Thoracic aorta (tissue), 2 donors: ENCODE results near the gene MYO3B. TPM values are rescaled to one million over a fixed set of nuclear protein-coding genes. Genes with fewer than 3 reads are reported as not detected.

Experiments used
- ATAC-seq: fragments of 150-250 bp; one replicate; pipeline ENCODE4 v1.8.0; 2017; ENCODE audit warnings: low read depth; ENCODE audit not compliant: insufficient number of reproducible peaks, low FRiP score
- DNase-seq: peaks from one replicate; pipeline ENCODE4 v3.0.0-alpha.2; 2020; ENCODE audit warnings: low spot score
- H3K27ac ChIP-seq, 2 donors: fragments of 200-600 bp; sonication (generic); 1 replicate in 1 of 2; 2 replicates in 1 of 2; pipeline ENCODE4 v1.5.1; 2016; ENCODE audit warnings: mild to moderate bottlenecking in 2 of 2, moderate library complexity in 2 of 2
- H3K27me3 ChIP-seq: fragments of 200-600 bp; sonication (generic); replicated peaks from 2 replicates; pipeline ENCODE4 v1.6.0; 2016; ENCODE audit warnings: mild to moderate bottlenecking; ENCODE audit not compliant: insufficient read depth
- H3K36me3 ChIP-seq: fragments of 200-600 bp; sonication (generic); one replicate; pipeline ENCODE4 v1.5.1; 2016
- H3K4me1 ChIP-seq, 2 donors: fragments of 200-600 bp; sonication (generic); 1 replicate in 1 of 2; 2 replicates in 1 of 2; pipeline versions ENCODE4 v1.5.1 to v1.6.0; 2016; ENCODE audit warnings: low read depth in 2 of 2, mild to moderate bottlenecking in 1 of 2; ENCODE audit not compliant: control insufficient read depth in 1 of 2
- H3K4me3 ChIP-seq: fragments of 200-600 bp; sonication (generic); 2 replicates; pipeline ENCODE4 v1.5.1; 2016; ENCODE audit warnings: mild to moderate bottlenecking
- H3K9me3 ChIP-seq: fragments of 200-600 bp; sonication (generic); 2 replicates; pipeline ENCODE4 v1.5.1; 2016
- CTCF ChIP-seq: fragments of 200-600 bp; sonication (generic); IDR thresholded peaks from one replicate; pipeline ENCODE4 v1.5.1; 2019; ENCODE audit warnings: antibody characterized with exemption
- total RNA-seq, 2 donors: library from RNA; depleted of rRNA; stranded (reverse); fragments of >200 nt; gene quantifications; one replicate each; pipeline versions ENCODE4 v1.1.0 to v1.2.3, GENCODE V29; 2016

MYO3B gene
- total RNA-seq, 2 donors from 2014 or later, result not detected

- no peaks in the 10 kb centered on the region for H3K27me3 ChIP-seq
- H3K4me1 ChIP-seq, result peaks cover 0 to 9% of the 10 kb centered on the region in 2 donors
- no peaks in the 10 kb centered on the region for H3K36me3 ChIP-seq
- DNase-seq (no peak), ATAC-seq (no peak)
- no peak overlapping the region for H3K4me3 ChIP-seq
- H3K9me3 ChIP-seq, result no peaks in the 10 kb centered on the region
- H3K27ac ChIP-seq, result no peak overlapping the region
- no peak for TF ChIP-seq CTCF
Measured at GRCh38 chr2:170512266-170512665, 334.3 kb downstream of the MYO3B start.

- ATAC-seq, result no peak
- no peak for TF ChIP-seq CTCF
Measured at GRCh38 chr2:170514140-170514539, 336.2 kb downstream of the MYO3B start.

GRCh38 chr2:170517538-170517937, 339.6 kb downstream of the MYO3B start:
- Histone ChIP-seq H3K4me3 (no peak overlapping the region), H3K9me3 (no peaks in the 10 kb centered on the region), H3K4me1 (peaks cover 0 to 2% of the 10 kb centered on the region in 2 donors), H3K27me3 (no peaks in the 10 kb centered on the region), H3K27ac (no peak overlapping the region), H3K36me3 (no peaks in the 10 kb centered on the region)
- TF ChIP-seq CTCF, result no peak
- ATAC-seq, result no peak
- DNase-seq, result no peak

More at GRCh38 chr2:170514140-170514539, 336.2 kb downstream of the MYO3B start:
- Histone ChIP-seq H3K36me3 (no peaks in the 10 kb centered on the region), H3K4me3 (no peak overlapping the region), H3K9me3 (no peaks in the 10 kb centered on the region), H3K27ac (no peak overlapping the region), H3K4me1 (peaks cover 0 to 9% of the 10 kb centered on the region in 2 donors), H3K27me3 (no peaks in the 10 kb centered on the region)
- no peak for DNase-seq

GRCh38 chr2:170518911-170519310, 341.0 kb downstream of the MYO3B start:
- DNase-seq, result no peak
- Histone ChIP-seq H3K27me3 (no peaks in the 10 kb centered on the region), H3K4me1 (no peaks in the 10 kb centered on the region), H3K27ac (no peak overlapping the region), H3K9me3 (no peaks in the 10 kb centered on the region), H3K36me3 (no peaks in the 10 kb centered on the region), H3K4me3 (no peak overlapping the region)
- ATAC-seq, result no peak
- TF ChIP-seq CTCF, result no peak

DNA sequence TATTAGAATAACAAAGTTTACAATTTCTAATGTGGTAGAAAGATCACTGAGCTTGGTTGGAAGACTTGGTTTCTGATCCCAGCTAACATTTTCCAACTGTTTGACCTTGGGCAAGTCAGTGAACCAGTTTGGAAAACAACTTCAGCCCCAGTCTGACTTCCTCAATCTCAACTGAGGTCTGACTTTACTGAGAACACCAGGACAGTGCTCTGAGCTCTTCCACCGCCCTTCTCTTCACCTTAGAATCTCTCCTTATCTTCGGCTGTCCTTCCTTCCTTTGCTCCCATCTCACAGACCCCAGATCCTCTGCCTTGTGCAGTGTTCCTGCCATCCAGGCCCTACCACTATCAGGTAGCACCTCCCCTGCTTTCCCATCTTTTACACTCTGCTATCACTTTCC, 343.4 kb downstream of the MYO3B start:
- Histone ChIP-seq H3K36me3 (no peaks in the 10 kb centered on the region), H3K4me3 (no peak overlapping the region), H3K9me3 (no peaks in the 10 kb centered on the region), H3K27me3 (no peaks in the 10 kb centered on the region), H3K27ac (no peak overlapping the region), H3K4me1 (peaks cover 8 to 19% of the 10 kb centered on the region in 2 donors)
- DNase-seq (no peak), ATAC-seq (no peak)
- TF ChIP-seq CTCF, result no peak
